Suppressor macrophage treated with lipopolysaccharide for 1 hour (primary cell): Measurements from ENCODE around the gene CHODL.

ENCODE experiments used
- DNase-seq, 3 donors: peaks; one replicate each; pipeline ENCODE4 v3.0.0-alpha.2; 2020 to 2022

CHODL gene

GRCh38 chr21:18244671-18245463, at the start of gene CHODL:
TSS of gene CHODL (plus strand) at chr21:18244833. CDS start at chr21:18245224, 391 bp downstream.
- DNase-seq, result no peak

- DNase-seq, result no peak
Measured at GRCh38 chr21:18204931-18205330, 39.7 kb upstream of the CHODL start.

- DNase-seq, result no peak
Measured at GRCh38 chr21:18218331-18218730, 26.3 kb upstream of the CHODL start.

GRCh38 chr21:18220498-18220897, 24.1 kb upstream of the CHODL start:
- no peak for DNase-seq

GRCh38 chr21:18222346-18222745, 22.3 kb upstream of the CHODL start:
- no peak for DNase-seq

GRCh38 chr21:18228060-18228739, 16.4 kb upstream of the CHODL start:
- DNase-seq, result no peak

GRCh38 chr21:18235545-18235944, 9.1 kb upstream of the CHODL start:
- DNase-seq, result no peak

- no peak for DNase-seq
Measured at GRCh38 chr21:18245464-18245967, 883 bp downstream of the CHODL start.

GRCh38 chr21:18248171-18248570, 3.5 kb downstream of the CHODL start:
- DNase-seq, result no peak

GRCh38 chr21:18249672-18250071, 5.0 kb downstream of the CHODL start:
- DNase-seq, result no peak

GRCh38 chr21:18251065-18251464, 6.4 kb downstream of the CHODL start:
- DNase-seq, result no peak

GRCh38 chr21:18252256-18252655, 7.6 kb downstream of the CHODL start:
- no peak for DNase-seq

- no peak for DNase-seq
Measured at GRCh38 chr21:18252680-18253079, 8.0 kb downstream of the CHODL start.

GRCh38 chr21:18253221-18253620, 8.6 kb downstream of the CHODL start:
- DNase-seq, result no peak

GRCh38 chr21:18253799-18254198, 9.2 kb downstream of the CHODL start:
- DNase-seq, result no peak

GRCh38 chr21:18265944-18266343, 21.3 kb downstream of the CHODL start:
- DNase-seq, result no peak

GRCh38 chr21:18267496-18267895, 22.9 kb downstream of the CHODL start:
- no peak for DNase-seq

GRCh38 chr21:18268906-18269305, 24.3 kb downstream of the CHODL start:
- DNase-seq, result no peak

- DNase-seq, result no peak
Measured at GRCh38 chr21:18269856-18270255, 25.2 kb downstream of the CHODL start.

- DNase-seq, result no peak
Measured at GRCh38 chr21:18273400-18273799, 28.8 kb downstream of the CHODL start.

- DNase-seq, result no peak
Measured at GRCh38 chr21:18274370-18274769, 29.7 kb downstream of the CHODL start.

GRCh38 chr21:18275781-18276180, 31.1 kb downstream of the CHODL start:
- DNase-seq, result no peak

- DNase-seq, result no peak
Measured at GRCh38 chr21:18285379-18285778, 40.7 kb downstream of the CHODL start.

GRCh38 chr21:18289876-18290275, 45.2 kb downstream of the CHODL start:
- DNase-seq, result no peak
